Measurements from ENCODE around the gene GRID1.
"Not testable (repeated sequence)": the region's sequence is repeated elsewhere in the genome, so short reads cannot be mapped to it uniquely, and the experiment has no call there.

Gene GRID1

GRCh38 chr10:86247073-86247472, 119.5 kb downstream of the GRID1 start:
- DNase-seq: no peak

GRCh38 chr10:86246279-86246940, 120.2 kb downstream of the GRID1 start:
- DNase-seq: no peak

GRCh38 chr10:86245015-86245394, 121.6 kb downstream of the GRID1 start:
- DNase-seq: no peak

- DNase-seq: no peak
These were observed 122.1 kb downstream of the GRID1 start for GRCh38 chr10:86244297-86245014.

- no peak for DNase-seq
These were observed 122.9 kb downstream of the GRID1 start for GRCh38 chr10:86243651-86244155.

GRCh38 chr10:86242761-86243160, 123.8 kb downstream of the GRID1 start:
- no peak for DNase-seq

- DNase-seq: not testable (repeated sequence)
These were observed 128.5 kb downstream of the GRID1 start for GRCh38 chr10:86238089-86238488.

GRCh38 chr10:86234541-86235270, 131.9 kb downstream of the GRID1 start:
- no peak for DNase-seq

- no peak for DNase-seq
These were observed 132.5 kb downstream of the GRID1 start for GRCh38 chr10:86234107-86234506.

- DNase-seq: no peak
These were observed 133.5 kb downstream of the GRID1 start for GRCh38 chr10:86233131-86233530.

GRCh38 chr10:86232644-86233043, 134.0 kb downstream of the GRID1 start:
- DNase-seq: no peak

GRCh38 chr10:86231796-86232560, 134.6 kb downstream of the GRID1 start:
- DNase-seq: no peak

GRCh38 chr10:86230557-86231180, 135.9 kb downstream of the GRID1 start:
- no peak for DNase-seq

GRCh38 chr10:86229811-86230556, 136.6 kb downstream of the GRID1 start:
- no peak for DNase-seq

GRCh38 chr10:86229376-86229775, 137.2 kb downstream of the GRID1 start:
- no peak for DNase-seq

GRCh38 chr10:86227501-86228258, 138.9 kb downstream of the GRID1 start:
- DNase-seq: no peak

GRCh38 chr10:86226781-86227201, 139.8 kb downstream of the GRID1 start:
- no peak for DNase-seq

- DNase-seq: no peak
These were observed 140.6 kb downstream of the GRID1 start for GRCh38 chr10:86226016-86226415.

GRCh38 chr10:86225103-86225782, 141.4 kb downstream of the GRID1 start:
- no peak for DNase-seq

All from activated CD4-positive, alpha-beta T cell treated with anti-CD3 and anti-CD28 coated beads for 4 hours (primary cell).